Stimulated activated CD4-positive, alpha-beta T cell treated with anti-CD3 and anti-CD28 coated beads, Interleukin-15, amount 100 ng/mL, for 24 hours (primary cell): ENCODE measurements around the gene B3GAT3.
"Not testable (repeated sequence)": the region's sequence is repeated elsewhere in the genome, so short reads cannot be mapped to it uniquely, and the experiment has no call there.

Source experiments
- DNase-seq: peaks from one replicate; pipeline ENCODE4 v3.0.0-alpha.2; 2020

B3GAT3 gene

DNA sequence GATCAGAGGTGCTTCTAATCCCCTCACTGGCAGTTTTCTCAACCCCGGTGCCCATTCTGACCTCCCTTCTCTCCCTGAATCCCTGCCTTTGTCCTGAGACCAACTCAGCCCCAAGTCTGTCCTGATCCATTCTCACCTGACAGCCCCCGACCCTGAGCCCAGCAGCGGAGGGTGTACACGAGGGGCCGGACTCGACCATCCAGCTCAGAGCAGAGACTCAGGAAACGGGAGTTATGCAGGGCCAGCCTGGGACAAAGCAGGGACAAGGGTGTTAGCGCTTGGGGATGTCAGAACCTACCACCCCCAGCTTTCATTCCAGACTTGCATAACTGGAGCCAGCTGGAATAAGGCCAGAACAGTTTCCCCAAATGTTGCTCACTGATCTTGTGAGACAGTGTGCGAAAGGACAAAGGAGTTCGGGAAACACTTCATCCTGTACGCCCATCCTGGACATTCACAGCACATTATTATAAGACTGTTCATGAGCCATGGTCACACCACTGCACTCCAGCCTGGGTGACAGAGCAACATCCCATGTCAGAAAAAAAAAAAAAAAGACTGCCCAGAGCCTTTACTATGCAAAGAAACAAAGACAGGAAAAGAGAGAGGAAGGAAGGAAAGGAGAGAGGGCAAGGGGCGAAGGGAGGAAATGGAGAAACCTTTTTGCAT, 44.6 kb downstream of the B3GAT3 start:
- no peak for DNase-seq

DNA sequence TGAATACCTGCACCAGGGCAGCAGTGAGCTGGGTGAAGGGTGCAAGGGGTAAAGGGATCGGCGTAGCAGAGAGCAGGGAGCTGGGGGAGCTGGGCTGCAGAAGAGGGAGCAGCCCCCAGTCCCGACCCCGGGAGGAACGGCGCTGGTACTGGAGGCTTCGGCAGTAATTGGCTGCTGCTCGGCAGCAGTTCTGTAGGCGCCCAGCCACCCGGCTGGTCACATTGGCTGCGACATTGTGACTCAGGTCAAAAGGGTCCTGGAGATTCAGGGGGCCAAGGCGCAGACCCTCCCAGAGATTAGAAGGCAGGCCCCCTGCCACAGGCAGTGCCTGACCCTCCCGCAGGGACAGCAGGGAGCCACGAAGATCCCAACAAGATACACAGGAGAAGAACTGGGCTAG, 45.9 kb downstream of the B3GAT3 start:
- no peak for DNase-seq

DNA sequence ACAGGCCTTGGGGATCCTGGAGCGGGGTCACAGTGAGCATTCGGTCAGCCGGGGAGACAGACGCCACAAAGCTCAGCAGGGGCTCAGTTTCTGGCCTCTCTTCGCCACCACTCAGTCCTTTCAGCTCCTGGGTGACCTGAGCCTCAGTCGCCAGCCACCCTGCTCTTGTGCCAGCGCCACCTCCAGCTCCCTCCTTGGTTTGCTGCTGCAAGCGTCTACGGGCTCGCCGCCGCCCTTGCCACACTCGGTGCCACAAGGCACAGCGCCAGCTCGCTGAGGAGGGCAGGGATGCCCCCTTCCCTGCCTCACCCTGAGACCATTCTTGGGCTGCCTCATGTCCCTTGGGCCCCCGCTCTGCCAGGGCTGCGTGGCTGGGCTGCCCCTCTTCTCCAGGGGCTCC, 46.6 kb downstream of the B3GAT3 start:
- DNase-seq, result no peak

DNA sequence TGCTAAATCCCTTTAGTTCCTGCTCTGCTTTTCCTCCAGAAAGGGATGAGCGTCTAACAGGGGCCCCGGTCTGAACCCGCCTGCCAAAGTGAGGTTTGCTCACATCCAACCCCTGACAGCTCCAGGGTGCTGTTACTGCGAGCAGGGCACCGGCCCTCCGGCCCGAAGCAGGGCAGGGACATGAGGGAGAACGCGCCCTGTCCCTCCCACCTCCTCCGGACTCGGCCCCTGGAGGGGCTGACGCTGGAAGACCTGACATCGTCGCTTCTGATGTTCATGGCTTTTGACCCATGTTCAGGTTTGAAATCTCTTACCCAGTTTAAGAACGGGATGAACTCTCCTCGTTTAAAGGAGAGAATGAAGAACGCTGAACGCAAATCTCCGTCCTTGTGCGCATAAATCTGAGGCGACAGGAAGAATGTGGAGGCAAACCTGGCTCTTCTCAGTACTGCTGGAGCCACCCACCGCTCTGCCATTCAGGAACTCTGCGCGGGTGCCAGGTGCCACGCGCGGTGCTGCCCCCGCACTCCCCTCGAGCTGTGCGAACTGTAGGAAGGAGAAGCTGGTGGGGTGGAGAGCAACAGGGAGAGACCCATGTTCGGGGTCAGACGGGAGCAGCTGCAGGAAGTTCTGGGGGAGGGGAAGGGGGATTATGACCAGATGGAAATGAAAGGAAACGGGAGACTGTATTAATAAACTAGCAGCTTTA, 47.3 kb downstream of the B3GAT3 start:
- DNase-seq, result peak; percentile 35

DNA sequence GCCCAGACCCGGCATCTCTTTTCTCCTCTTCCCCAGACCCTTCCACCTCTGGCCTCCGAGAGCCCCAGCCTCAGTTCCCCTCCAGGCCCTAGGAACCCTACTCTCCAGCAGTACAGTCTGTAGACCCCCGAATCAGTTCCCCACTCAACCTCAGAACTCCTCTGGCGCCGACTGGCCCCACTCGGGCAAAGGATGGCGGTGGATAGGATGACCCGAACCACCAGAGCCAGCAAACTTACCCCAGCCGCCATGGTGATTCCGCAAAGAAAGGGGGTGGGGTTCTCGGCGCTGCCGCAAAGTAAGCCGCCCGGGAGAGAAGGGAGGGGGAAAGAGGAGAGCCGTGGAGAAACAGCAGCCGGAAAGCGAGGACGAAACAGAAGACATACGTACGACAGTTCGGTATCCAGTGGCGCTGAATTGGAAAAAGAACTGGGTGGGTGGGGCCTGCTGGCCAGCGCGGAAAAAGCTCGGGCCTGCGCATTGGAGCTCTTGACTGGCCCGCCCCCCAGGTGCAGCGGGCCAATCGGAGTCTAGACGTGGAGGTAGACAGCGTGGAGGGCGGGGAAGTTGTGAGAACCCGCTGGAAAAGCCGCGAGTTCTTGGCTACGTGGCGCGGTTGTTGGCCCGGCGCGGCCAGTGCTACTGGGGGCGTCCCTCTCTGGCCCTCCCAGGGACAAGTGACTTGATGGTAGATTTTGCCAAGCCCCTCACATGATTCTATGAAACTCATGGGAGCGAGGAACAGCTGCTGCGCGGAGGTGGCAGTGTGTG, 48.0 kb downstream of the B3GAT3 start, which contains the start of gene EEF1G:
Gene EEF1G (minus strand): TSS at position 300 of the 771 bp plus-strand sequence. CDS start 49 bp downstream, at position 251.
- peak; percentile 98 for DNase-seq

DNA sequence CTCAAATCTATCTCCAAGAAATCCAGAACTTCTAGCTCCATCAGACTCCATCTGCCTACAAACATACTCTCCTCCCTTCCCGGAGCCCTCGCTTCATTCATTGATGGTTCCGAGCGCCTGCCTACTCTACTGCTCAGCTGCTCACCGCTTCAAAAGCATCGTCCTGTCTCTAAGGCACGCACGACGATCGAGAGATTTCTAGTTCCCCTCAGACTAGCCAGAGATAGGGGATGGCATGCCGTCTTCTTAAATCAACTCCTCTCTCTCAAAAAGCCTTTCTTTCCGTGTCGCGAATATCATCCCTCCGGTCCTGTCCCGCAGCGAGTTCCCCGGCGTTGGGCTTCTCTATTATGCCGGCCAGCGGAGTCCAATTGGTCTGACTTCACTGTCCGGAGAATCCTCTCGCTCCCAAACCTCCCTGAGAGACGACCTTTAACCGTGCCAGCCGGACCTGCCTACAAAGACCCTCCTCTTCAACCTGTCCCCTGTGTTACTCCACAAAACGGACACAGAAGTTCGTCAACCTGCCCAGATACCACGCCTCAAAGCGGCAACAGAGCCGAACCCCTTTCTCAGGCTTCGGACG, 48.7 kb downstream of the B3GAT3 start:
- peak; percentile 32 for DNase-seq

DNA sequence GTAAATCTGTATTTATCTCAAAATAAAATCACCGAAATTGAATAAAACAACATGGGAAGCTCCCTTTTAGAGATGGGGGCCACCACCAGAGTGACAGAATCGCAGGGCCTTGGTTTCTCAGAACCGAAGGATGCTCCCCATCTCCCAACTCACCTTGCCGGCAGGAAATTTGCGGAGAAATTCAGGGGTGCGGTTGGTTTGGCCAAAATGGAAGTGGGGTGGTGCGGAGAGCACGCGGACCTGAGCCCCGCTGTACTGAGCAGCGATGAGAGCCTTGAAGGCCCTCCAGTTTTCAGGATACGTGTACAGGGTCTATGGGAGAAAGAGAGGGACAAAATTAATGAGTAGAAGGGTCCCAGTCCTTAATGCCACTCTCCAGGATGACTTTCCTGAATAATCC, 49.4 kb downstream of the B3GAT3 start:
- no peak for DNase-seq

DNA sequence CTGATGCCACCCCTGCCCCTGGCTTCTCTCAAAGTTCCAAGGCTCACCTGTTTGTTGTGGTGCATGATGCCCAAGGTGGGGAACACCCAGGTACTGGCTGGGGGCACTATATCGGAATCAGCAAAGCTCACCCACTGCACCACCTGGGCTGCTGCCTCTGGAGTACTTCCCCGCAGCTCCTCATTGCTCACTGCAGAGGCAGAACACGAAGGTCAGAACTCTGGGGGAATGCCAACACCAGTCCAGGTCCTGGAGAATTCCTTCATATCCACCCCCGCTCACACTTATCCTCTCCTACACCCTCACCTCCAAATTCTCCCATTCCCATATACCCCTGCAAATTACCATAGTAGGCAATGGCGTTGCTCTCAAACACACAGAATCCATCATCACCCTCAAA, 50.3 kb downstream of the B3GAT3 start:
- DNase-seq, result not testable (repeated sequence)

DNA sequence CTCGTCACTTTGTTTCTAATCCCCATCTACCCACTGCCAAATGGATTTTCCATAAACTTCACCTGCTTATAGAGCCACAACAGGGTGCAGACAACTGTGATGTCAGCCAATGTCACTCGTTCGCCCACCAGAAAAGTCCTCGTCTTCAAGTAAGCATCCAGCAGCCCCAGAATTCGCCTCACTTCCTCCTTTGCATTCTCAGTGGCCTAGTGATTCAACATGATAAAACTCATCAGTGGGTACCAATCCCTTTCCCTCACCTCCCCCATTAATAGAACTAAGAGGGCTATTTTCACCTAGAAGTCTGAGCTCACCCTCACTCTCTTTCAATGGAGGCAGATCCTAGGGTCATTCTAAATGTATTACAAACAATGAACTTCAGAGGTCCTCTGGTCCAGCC, 50.9 kb downstream of the B3GAT3 start:
- DNase-seq, result not testable (repeated sequence)

DNA sequence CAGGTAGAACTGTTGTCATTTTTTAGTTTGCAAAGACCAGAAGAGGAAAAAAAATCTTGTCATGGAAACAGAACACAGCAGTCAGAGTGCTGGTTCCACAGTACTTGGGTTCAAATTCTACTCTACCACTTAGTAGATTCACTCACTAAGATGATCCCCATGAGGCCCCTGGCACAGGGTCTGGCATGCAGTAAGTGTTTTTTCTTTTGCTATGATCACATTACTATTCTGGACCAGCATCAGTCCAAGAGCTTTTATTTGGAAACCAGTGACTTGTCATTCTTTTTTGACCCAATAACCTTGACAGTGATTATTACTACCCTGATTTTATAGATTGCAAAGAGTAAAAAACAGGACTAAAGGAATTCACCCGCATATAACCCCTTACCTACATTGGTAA, 52.2 kb downstream of the B3GAT3 start:
- DNase-seq, result no peak

DNA sequence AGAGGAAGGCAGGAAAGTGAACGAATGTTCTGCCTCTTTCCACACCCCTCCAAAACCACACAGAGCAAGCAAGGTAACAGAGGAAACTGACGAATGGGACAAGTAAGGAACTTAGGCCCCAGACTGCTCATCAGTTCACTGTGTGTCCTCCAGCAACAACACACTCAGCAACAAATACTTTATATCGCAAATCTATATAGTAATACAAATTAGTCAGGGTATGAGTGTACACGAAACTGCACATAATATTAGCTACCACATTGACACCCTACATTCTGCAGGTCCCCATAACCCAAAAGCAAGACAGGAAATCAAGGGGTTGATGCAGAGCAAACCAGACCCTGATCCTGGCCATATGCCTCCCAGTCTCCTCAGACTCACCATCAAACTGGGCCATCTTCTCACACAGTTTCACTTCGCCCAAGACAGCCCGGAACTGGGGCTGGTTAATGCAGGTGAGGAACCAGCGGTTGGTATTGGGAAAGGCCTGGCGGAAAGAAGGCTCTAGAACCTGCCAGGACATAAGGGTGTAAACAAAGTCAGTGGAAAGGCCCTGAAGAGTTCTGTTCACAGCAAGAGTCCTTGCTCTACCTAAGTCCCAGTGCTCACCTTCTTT, 54.7 kb downstream of the B3GAT3 start:
- DNase-seq, result no peak

DNA sequence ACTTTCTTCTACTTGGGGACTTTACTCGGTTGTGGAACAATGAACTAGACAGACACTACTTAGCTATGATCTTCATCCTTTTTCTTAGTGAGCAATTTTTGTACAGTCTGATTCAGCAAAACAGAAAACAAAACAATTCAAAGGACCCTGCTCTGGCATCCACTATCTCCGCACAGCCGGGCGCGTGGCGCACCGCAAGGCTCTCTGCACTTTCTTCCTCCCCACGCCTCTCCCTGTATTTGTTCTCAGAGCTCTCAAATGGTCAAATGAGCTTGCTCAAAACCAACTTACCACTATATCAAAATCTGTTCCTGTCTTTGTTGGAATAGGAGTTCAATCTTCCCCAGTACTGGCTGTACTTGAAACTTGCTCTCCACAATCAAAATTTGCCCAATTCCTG, 55.5 kb downstream of the B3GAT3 start:
- DNase-seq, result no peak
